ENCODE measurements around the gene ERMAP. TPM values are rescaled to one million over a fixed set of nuclear protein-coding genes. Genes with fewer than 3 reads are reported as not detected.

Gene ERMAP, protein sequence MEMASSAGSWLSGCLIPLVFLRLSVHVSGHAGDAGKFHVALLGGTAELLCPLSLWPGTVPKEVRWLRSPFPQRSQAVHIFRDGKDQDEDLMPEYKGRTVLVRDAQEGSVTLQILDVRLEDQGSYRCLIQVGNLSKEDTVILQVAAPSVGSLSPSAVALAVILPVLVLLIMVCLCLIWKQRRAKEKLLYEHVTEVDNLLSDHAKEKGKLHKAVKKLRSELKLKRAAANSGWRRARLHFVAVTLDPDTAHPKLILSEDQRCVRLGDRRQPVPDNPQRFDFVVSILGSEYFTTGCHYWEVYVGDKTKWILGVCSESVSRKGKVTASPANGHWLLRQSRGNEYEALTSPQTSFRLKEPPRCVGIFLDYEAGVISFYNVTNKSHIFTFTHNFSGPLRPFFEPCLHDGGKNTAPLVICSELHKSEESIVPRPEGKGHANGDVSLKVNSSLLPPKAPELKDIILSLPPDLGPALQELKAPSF
- polyA plus RNA-seq (ENCODE audit: insufficient read length in 4 of 4) = 10 to 100 TPM; 13.9 to 23.8 (median 22.0) TPM

DNA sequence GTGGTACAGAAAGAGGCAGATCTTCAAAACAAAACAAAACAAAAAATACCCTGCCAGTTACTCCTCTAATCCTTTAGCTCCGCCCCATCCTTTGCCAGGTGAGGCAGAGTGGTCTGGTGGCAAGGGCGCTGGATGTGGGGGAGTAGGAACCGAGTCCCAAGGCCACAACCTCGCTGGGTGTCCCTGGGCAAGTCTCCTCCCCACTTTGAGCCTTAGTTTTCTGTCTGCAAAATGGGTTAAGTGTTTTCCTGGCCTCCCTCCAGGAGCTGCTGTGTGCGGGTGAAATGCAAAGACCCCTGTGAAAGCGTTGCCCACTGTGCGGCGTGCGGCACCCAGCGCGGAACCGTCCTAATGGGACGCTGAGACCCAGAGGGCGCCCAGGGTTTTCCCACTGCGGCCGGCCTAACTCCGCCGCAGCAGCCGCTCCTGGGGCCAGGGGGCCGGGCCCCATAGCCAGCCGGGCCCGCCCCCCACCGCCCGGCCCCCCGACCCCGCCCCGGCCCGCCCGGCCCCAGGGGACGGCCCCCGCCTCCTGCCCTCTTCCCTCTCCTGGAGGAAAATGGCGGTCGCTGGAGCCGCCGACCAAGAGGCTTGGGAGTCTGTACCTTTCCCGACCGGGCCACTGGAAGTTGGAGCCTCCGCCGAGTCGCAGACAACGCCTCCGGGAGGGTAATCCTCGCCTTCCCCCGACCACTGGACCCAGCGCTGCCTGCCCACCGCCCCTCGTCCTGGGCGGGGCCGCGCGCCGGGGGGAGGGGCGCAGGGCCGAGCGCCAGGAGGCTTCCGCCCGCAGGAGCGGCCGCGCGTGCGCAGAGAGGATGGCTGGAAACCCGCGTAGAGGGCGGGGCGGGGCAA is at the start of gene ERMAP, which contains the start of gene SVBP:
Gene ERMAP (plus strand): TSS at position 538 of the 855 bp plus-strand sequence. CDS start 13,327 bp downstream, outside the sequence.
Gene SVBP (minus strand): TSS at position 813 of the 855 bp plus-strand sequence. CDS start 853 bp downstream, outside the sequence.
- peak; percentile 71 to 87 (median 84) for DNase-seq (ENCODE audit: low read depth in 4 of 4, low spot score in 3 of 4)

DNA sequence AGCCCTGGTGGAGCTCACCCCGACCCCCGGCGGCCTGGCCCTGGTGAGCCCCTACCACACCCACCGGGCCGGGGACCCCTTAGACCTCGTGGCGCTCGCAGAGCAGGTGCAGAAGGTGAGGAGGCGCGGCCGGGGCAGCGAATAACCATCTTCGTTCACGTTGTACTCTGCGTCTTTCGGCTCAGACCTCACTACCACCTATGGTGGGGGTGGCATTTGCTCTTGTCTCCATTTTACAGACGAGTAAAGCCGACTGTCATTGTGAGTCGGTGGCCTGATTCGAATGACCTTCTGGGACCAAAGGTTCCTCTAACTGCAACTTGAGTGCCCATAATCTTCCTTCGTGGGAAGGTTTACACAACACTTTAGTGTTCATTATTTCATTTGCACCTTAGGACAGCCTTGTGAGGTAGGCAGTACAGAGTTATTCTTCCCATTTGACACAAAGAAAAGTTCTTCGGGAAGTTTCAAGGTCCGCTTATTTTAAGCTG is 49.4 kb upstream of the ERMAP start:
- no peak for DNase-seq (ENCODE audit: low read depth in 4 of 4, low spot score in 3 of 4)

DNA sequence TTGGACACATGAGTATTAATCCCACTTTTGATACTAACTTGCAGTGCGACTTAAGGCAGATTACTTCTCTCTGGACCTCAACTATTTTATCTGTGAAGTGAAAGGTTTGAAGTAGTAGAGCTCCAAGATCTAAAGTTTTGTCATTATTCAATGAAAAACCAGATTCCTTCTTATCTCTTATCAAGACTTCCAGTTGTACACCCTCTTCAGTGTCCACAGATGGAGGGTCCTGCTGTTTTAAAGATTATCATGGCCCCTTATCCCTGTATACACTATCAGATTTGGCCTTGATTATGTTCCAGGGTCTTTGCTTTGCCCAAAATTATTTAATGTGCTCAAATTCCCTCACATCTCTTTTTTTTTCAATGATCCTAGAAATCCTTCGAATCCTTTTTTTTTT is 48.8 kb upstream of the ERMAP start:
- no peak for DNase-seq (ENCODE audit: low read depth in 4 of 4, low spot score in 3 of 4)

DNA sequence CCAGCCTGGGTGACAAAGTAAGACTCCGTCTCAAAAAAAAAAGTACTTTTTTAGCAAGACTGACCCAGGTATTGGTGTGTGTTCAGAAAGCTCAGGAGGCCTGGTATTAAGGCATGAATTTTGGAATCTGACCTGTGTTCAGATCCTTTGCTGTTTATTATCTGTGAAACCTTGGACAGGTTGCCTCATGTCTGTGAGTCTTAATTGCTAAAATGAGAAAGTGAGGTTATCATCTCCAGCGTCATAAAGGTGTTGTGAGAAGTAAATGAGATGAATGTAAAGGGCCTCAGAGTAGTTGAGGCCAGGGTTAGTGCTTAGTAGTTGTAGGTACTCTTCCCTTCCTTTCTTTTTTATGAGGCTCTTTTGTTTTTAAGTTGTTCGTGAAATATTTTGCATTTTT is 47.1 kb upstream of the ERMAP start:
- DNase-seq (ENCODE audit: low read depth in 4 of 4, low spot score in 3 of 4) = no peak

DNA sequence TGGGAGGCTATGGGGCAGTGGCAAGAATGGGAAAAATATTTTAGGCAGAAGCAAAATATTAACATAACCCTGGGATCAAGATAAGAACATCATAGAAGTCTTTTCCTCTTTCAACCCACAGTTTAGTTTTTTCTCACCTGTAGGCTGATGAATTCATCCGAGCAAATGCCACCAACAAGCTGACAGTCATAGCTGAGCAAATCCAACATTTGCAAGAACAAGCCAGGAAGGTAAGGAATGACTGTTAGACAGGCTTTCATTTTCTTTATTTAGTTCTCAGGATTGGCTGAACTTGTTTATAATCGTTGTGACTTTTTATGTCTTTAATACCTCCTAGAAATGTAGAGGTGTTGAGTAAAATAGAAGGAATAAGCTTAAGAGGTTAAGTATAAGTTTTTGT is 43.5 kb upstream of the ERMAP start:
- DNase-seq (ENCODE audit: low read depth in 4 of 4, low spot score in 3 of 4) = no peak

DNA sequence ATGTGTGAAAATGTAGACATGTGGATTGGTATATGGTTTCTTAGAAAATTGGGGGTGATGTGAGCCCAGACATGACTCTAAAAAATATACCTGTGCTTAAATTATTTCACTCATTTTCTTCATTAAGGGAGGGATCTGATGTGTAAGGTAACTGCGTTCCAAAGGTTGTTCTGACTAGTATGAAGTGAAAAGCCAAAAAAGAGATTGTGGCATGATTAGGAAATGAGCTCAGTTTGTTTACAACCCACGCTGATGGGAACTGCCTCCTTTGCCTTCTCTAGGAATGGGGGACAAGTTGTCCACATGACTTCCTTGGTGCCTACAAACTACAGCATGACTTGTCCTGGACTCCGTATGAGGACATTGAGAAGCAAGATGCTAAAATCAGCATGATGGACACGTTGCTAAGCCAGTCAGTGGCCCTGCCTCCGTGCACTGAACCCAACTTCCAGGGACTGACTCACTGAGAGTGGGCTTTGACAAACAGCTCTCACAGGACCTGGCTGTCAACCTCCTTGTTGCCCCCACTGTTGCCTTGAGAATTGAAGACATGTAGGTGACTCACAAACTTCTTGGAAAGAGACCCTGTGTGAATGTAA is 41.9 kb upstream of the ERMAP start:
- no peak for DNase-seq (ENCODE audit: low read depth in 4 of 4, low spot score in 3 of 4)

DNA sequence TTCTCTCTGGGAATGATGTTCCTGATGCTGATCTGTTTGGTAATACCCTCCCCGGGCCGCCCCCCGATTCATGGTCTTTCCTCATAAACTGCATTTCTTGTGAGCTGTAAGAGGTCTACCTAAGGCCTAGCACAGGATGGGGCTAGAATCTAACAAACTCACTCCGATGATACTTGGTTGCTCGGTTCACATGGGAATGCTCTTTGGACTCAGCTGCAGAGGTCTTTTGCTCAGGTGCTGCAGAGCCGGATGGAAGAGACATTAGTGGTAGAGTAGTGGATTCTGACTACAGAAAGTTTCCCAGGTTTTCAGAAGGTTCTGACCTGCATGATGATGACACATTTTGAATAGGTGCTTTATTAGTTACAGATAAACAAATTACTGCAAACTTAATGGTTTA is 40.4 kb upstream of the ERMAP start:
- no peak for DNase-seq (ENCODE audit: low read depth in 4 of 4, low spot score in 3 of 4)

DNA sequence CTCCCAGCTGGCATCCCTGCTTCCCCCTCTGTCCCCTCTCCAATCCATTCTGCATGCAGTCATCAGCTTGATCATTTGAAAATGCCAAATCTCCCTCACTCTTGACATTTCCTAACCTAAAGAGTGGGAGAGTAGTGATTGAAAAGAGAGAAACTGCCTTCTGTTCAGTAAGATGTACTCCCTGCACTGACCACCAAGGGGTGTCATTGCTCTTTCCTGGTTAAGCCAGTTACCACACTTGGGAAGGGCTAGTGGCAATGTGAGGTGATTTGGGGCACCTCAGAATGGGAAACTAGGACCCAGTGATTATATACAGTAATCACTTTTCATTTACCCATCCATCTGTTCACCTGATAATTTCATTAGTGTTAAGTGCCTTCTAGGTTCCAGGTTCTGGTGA is 39.1 kb upstream of the ERMAP start:
- no peak for DNase-seq (ENCODE audit: low read depth in 4 of 4, low spot score in 3 of 4)

DNA sequence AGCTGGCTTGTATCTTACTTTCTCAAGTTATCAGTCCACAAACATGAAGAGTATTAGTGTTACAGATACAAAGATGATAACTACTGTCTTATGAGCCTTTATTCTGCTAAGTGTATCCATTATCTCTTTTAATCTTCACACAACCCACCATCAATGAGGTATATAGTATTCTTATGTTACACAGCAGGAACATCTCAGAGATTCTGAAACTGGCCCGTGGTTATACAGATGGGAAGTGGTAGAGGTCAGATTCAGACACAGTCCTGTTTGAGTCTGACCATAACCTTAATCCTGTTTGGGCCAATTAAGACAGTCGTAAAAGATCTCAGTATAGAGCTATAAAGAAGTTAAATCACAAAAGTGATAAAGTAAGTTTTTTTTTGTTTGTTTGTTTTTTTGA is 37.2 kb upstream of the ERMAP start:
- no peak for DNase-seq (ENCODE audit: low read depth in 4 of 4, low spot score in 3 of 4)

DNA sequence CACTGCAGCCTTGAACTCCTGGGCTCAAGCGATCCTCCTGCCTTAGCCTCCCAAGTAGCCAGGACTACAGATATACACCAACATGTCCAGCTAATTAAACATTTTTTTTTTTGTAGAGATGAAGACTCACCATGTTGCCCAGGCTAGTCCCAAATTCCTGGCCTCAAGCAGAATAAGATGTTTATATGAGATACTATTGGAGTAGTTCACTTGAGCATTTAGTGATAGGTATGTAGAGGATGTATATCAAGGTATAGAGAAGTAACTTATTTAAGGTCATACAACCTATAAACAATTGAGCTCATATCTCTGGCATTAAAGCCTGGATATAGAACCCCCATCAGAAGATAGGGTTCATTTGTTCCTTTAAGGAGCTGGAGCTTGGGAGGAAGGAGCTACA is 36.7 kb upstream of the ERMAP start:
- no peak for DNase-seq (ENCODE audit: low read depth in 4 of 4, low spot score in 3 of 4)

DNA sequence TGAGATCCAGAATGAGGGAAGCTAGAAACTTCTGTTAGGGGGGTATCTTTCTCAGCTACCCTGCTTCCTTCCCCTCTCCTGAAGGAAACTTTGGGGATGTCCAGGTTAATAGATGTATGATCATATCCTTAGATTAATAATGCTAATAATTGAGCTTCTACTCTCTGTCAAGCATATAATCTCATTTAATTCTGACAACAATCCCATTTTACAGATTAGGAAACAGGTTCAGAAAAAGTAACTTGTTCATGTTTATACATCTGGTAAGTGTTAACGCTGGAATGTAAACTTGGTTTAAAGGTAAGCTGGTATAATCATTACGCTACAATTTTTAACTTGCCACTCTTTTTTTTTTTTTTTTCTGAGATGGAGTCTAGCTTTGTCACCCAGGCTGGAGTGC is 33.8 kb upstream of the ERMAP start:
- DNase-seq (ENCODE audit: low read depth in 4 of 4, low spot score in 3 of 4) = no peak

DNA sequence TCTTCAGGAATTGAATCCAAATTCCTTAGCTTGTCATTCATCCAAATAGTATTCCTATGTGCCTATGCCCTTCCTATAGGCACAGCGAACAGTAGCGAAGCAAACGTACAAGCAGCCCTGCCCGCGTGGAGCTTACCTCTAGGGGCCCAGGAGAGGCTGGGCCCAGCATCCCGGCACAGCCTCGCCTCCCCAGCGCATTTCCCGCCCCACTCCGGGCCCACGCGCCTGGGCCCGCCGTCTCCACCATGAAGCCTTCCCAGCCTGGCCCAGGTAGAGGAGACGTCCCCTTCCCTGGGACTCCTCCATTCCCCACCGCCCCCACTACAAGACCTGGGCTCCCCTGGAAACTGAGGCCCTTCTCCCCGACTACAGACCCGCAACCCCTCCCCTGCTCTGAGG is 32.4 kb upstream of the ERMAP start:
- DNase-seq (ENCODE audit: low read depth in 4 of 4, low spot score in 3 of 4) = no peak

DNA sequence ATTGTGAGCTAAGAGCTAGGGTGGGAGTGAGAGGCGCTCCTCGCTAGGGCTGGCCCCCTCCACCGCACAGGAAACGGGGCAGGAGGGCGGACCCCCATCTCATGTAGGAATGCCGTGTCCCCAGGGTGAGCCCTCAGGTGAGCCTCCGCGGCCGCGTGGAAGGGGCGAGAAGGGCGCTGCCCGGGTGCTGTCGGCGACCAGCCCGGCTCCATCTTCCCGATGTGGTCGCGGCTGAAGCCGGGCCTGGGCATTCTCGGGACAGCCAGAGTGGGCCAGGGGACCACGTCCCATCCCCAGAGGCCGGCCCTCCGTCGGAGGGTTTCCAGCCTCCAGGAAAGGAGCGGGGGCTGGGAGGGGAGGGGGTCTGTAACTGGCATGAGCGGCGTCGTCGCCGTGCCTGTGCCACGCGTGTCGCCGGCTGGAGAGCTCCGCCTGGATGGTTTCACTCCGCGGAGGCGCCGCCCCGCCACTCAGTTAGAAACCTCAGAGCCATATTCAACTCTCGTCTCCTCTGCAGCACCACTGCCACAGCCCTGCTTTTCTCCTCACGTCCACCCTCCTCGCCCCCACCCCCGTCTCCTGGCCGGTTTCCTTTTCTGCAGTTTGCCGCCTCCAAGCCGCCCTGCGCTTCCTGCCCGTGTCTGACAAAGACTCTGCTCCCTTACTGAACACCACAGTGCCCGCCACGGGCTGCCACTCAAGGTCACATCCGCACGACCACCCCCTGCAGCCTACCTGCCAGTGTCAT is 31.8 kb upstream of the ERMAP start, which contains the start of gene TMEM269:
Gene TMEM269 (plus strand): TSS at position 46 of the 748 bp plus-strand sequence. CDS start 4,903 bp downstream, outside the sequence.
- DNase-seq (ENCODE audit: low read depth in 4 of 4, low spot score in 3 of 4) = no peak

DNA sequence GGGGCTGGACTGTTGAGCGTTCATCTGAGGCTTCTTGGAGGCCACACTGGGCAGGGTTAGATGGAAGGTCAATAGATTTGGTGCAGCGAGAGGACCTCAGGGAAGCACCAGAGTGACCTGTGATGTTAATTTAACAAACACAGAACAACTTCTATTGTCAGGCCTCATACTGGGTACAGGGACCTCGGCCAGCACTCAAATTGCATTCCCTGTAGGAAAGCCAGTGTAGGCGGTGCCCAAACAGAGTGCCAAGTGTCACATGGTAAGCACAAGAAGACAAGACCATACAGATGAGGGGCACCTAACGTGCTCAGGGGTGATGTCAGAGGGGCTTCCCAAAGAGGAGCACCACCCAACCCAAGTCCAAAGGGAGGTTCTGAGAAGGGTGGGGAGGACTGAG is 30.8 kb upstream of the ERMAP start:
- DNase-seq (ENCODE audit: low read depth in 4 of 4, low spot score in 3 of 4) = no peak

DNA sequence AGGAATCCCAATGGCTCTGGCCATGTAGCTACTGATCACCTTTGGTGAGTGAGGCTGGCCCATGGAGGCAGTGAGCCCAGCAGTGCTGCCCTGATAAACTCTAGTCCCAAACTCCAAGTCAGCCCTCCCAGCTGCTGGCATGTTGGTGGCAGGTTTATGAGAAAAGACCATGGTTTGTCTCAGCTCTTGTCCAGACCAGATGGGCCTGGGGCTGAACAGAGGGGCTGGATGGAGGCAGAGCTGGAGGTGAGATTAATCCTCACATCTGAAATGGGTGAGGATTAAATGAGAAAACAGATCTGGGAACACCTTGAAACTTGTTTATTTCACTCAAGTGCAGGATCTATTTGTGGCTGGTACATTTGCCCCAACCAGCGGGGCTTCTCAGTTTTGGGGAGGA is 28.9 kb upstream of the ERMAP start:
- no peak for DNase-seq (ENCODE audit: low read depth in 4 of 4, low spot score in 3 of 4)

DNA sequence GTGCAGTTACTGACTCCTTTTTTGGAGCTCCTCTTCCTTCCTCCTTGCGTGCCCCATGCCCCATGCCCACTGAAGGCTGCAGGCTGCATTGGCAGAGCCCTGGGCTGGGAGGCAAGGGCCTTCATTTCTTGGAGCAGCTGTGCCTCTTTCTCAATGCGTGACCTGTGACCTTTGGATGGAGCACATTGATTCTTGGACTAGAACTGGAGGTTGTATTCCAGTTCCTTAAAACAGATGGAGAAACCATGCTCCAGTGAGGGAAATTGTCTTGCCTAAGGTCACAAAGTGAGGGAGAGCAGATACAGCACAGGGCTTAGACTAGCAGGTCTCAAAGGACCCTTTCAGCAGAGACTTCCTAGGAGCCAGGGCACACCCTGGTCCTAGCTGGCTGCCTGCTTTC is 23.1 kb upstream of the ERMAP start:
- no peak for DNase-seq (ENCODE audit: low read depth in 4 of 4, low spot score in 3 of 4)

DNA sequence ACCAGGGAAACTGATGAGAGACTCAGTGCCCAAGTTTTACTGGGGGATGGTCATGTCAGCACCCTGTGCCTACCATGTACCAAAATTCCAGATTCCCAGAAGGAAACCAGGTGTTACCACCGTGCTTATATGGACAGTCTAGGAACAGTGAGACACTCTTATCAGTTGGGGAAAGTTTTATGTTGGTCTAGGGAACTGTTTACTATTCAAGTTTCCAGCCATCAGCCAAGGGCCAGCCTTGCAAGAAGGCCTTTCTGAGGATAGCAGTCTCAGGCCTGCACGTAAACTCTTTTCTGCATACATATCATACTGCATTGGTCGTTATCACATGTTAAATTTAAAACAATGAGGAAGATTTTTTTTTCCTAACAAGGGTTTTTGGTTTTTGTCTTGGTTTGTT is 19.5 kb upstream of the ERMAP start:
- no peak for DNase-seq (ENCODE audit: low read depth in 4 of 4, low spot score in 3 of 4)

DNA sequence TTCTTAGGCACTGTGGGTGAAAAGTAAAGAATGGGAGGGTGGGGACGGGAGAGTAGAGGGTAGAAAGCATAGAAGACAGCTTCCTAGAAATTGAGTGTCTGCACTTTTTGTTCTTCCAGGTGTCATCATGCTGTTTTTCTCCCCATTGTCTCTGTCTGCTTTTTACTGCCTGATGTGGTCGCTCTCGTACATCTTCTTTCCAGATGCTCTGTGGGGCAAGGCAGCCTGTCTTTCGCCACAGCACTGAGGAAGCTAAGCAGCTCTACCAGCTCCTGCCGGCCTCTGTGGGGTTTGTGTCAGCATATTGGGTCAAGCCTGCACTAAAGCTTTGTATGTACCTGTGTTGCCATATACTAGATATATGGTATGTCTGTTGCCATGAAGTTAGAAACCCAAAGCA is 18.9 kb upstream of the ERMAP start:
- DNase-seq (ENCODE audit: low read depth in 4 of 4, low spot score in 3 of 4) = no peak

DNA sequence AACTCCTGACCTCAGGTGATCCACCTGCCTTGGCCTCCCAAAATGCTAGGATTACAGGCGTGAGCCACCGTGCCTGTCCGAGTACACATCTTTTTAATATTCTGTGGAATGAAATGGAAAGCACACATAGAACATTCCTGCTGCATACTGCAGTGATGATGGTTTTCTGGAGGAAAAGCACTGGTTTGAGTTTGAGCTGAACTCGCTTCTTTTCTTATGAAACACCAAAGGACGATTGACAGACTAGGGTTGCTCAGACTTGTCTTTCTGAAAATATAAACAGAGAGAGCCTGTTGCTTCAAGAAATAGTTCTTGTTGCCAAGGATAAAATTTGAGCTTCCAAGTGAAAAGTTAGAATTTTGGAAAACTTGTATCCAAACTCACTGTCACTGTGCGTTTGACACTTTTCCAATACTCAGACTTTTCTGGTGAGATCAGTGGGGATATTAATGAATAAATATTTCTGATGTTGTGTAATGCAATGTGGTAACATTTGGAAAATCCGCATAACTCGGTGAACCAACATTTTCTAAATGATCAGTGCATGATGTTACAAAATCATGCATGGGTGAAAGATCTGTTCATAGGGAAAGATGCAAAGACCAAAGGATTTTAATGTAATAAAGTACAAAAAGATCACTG is 15.0 kb upstream of the ERMAP start:
- no peak for DNase-seq (ENCODE audit: low read depth in 4 of 4, low spot score in 3 of 4)

DNA sequence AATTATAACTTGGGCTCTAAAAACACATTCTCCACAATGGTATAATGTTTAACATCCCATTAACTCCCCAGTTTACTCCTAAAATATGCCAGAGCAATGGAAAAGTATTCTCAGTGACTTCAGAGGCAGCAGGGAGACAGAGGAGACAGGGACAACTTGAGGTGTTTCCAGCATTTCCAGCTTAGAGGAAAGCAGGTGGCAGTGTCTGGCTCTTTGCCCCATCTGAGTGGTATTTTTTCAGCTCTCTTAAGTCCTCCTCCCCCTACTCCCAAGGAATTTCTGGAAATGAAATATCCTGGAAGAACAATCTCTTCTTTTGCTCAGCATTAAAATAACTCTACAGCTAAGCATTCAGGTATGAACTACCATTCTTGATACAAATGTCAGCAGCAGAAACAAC is 10.8 kb upstream of the ERMAP start:
- no peak for DNase-seq (ENCODE audit: low read depth in 4 of 4, low spot score in 3 of 4)

All from left renal pelvis (tissue), 4 donors.